Vagina (tissue), 2 donors: Measurements from ENCODE around the gene BNC2.

Experiments
- POLR2A ChIP-seq, 2 donors: fragments of 450-650 bp; IDR thresholded peaks; one replicate each; pipeline ENCODE4 v1.6.1; 2017; ENCODE audit warnings: antibody characterized with exemption in 2 of 2, mild to moderate bottlenecking in 2 of 2, moderate library complexity in 2 of 2
- TF ChIP-seq, protein P1 (sequence below), 3 experiments: fragments of 450-650 bp in 2 of 3; fragments of 200-600 bp in 1 of 3; sonication (generic) in 1 of 3; IDR thresholded peaks; one replicate each; pipeline ENCODE4 v1.5.1; 2017 to 2019; ENCODE audit warnings: antibody characterized with exemption in 3 of 3, mild to moderate bottlenecking in 2 of 3, moderate library complexity in 2 of 3

DNA sequence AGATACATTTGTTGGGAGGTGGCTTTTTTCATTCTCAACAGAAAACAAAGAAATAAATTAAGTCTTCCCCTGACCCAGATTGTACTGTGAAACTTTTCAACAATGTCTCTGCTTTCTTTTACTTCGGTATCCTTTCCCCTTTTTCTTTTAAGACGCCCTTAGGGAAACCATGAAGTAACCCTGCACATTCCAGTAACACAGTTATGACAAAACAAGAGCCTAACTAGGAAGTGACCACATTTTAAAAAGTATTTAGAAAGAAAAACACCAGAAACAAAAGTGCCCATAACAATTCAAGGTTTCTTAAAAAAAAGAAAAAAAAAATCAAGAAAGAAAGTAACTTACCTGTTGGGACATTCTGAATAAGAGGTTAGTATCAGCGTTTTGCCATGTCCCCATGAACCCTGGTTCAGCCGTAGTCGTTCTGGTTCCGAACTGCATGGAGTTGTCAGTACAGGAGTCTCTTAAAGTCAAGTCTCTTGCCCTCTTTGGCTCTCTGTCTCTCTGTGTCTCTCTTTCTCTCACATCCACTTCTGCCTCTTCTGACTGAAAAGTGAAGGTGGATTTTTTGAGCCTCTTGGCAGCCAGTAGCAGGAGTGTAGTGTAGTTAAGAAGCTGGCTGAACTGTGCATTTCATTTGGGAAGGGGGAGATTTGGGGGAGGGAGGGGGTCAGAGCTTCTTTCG, 142.9 kb downstream of the BNC2 start:
- TF ChIP-seq, protein P1, sequence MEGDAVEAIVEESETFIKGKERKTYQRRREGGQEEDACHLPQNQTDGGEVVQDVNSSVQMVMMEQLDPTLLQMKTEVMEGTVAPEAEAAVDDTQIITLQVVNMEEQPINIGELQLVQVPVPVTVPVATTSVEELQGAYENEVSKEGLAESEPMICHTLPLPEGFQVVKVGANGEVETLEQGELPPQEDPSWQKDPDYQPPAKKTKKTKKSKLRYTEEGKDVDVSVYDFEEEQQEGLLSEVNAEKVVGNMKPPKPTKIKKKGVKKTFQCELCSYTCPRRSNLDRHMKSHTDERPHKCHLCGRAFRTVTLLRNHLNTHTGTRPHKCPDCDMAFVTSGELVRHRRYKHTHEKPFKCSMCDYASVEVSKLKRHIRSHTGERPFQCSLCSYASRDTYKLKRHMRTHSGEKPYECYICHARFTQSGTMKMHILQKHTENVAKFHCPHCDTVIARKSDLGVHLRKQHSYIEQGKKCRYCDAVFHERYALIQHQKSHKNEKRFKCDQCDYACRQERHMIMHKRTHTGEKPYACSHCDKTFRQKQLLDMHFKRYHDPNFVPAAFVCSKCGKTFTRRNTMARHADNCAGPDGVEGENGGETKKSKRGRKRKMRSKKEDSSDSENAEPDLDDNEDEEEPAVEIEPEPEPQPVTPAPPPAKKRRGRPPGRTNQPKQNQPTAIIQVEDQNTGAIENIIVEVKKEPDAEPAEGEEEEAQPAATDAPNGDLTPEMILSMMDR (IDR thresholded peaks at IDR 0.05), result no peak
- no peak for TF ChIP-seq POLR2A (IDR thresholded peaks at IDR 0.05)
